ENCODE measurements around the gene CFAP100.

DNA sequence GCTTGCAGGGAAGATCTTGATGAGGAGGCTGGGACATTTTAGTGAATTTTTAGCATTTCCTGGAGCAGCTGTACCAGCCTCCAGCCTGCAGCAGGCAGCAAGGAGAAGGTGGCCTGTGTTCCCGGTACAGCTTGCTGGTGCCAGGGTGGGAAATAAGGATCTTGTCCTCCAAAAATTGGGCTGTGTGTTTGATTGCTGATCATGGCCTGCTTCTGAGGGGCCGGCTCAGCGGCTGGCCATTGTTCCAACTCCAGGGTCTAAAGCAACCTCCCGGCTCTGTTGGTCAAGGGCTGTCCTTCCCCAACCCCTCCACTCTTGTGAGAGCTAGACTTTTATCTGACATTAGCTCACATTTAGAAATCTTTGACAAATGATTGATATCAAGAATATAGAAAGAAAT is 5.0 kb downstream of the CFAP100 start:
- TF ChIP-seq, protein P1, sequence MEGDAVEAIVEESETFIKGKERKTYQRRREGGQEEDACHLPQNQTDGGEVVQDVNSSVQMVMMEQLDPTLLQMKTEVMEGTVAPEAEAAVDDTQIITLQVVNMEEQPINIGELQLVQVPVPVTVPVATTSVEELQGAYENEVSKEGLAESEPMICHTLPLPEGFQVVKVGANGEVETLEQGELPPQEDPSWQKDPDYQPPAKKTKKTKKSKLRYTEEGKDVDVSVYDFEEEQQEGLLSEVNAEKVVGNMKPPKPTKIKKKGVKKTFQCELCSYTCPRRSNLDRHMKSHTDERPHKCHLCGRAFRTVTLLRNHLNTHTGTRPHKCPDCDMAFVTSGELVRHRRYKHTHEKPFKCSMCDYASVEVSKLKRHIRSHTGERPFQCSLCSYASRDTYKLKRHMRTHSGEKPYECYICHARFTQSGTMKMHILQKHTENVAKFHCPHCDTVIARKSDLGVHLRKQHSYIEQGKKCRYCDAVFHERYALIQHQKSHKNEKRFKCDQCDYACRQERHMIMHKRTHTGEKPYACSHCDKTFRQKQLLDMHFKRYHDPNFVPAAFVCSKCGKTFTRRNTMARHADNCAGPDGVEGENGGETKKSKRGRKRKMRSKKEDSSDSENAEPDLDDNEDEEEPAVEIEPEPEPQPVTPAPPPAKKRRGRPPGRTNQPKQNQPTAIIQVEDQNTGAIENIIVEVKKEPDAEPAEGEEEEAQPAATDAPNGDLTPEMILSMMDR (conservative IDR thresholded peaks at IDR 0.05) = no peak
- TF ChIP-seq ZFX (IDR thresholded peaks at IDR 0.05) = no peak

All from C4-2B (cell line).